Endothelial cell of umbilical vein (primary cell): ENCODE results near the gene SAMD4A. TPM values are rescaled to one million over a fixed set of nuclear protein-coding genes. Genes with fewer than 3 reads are reported as not detected.

ENCODE experiments used
- BruUV-seq: library from RNA; stranded (reverse); fragments of 400-500 nt; replicated peaks from 2 replicates; lab custom pipeline; 2021; lab: Mats Ljungman, UMichigan
- CTCF ChIA-PET: fragments of 300-600, 350-600 bp; sonication (Branson Sonifier 250); formaldehyde crosslinking; loops from one replicate; lab custom pipeline; 2021; ENCODE audit warnings: antibody characterized with exemption, inconsistent platforms; lab: Charles Lee
- POLR2A ChIA-PET: fragments of 300-600, 350-600 bp; sonication (Branson Sonifier 250); formaldehyde crosslinking; loops from one replicate; lab custom pipeline; 2021; ENCODE audit warnings: antibody characterized with exemption, inconsistent platforms; lab: Charles Lee
- DNase-seq: peaks from one replicate; pipeline ENCODE4 v3.0.0-alpha.2; 2011; ENCODE audit warnings: low read depth, low spot score
- FAIRE-seq: peaks from 2 replicates; lab custom pipeline; 2011; peaks lifted over from hg19 to GRCh38; lab: Jason Lieb, UNC
- H2AFZ ChIP-seq: 2 replicates; pipeline ENCODE4 v1.6.0; 2012; ENCODE audit warnings: low read depth, low read length, control low read depth, inconsistent platforms
- H3K27ac ChIP-seq: 2 replicates; pipeline ENCODE4 v1.5.1; 2011; ENCODE audit warnings: low read depth, mild to moderate bottlenecking, control low read depth, low read length, moderate library complexity; ENCODE audit not compliant: insufficient read depth
- H3K27me3 ChIP-seq, 2 experiments: 2 replicates each; pipeline versions ENCODE4 v1.6.0 to v1.6.1; 2011; ENCODE audit warnings: low read length in 2 of 2, mixed read lengths in 1 of 2; ENCODE audit not compliant: control insufficient read depth in 2 of 2, insufficient read depth in 2 of 2
- H3K36me3 ChIP-seq, 2 experiments: 2 replicates in 1 of 2; 3 replicates in 1 of 2; pipeline ENCODE4 v1.5.1; 2011; ENCODE audit warnings: low read length in 2 of 2, mild to moderate bottlenecking in 1 of 2, moderate library complexity in 1 of 2; ENCODE audit not compliant: control insufficient read depth in 2 of 2, insufficient read depth in 2 of 2; ENCODE audit errors: extremely low read depth in 1 of 2
- H3K4me1 ChIP-seq: 3 replicates; pipeline ENCODE4 v1.5.1; 2011; ENCODE audit warnings: mild to moderate bottlenecking, low read length; ENCODE audit not compliant: control insufficient read depth, insufficient read depth; ENCODE audit errors: extremely low read depth
- H3K4me2 ChIP-seq: 2 replicates; pipeline ENCODE4 v1.6.1; 2011; ENCODE audit warnings: low read length, control low read depth, mixed read lengths; ENCODE audit not compliant: insufficient read depth
- H3K4me3 ChIP-seq, 3 experiments: fragments of 200-600 bp in 1 of 3; sonication (generic), shearing (Covaris generic) in 1 of 3; replicated peaks in 1 of 3; 2 replicates each; pipeline ENCODE4 v1.5.1; 2011 to 2016; ENCODE audit warnings: control low read depth in 3 of 3, low read length in 3 of 3, mild to moderate bottlenecking in 2 of 3, inconsistent platforms in 1 of 3, low read depth in 1 of 3, moderate library complexity in 1 of 3; ENCODE audit not compliant: insufficient read depth in 1 of 3
- H3K79me2 ChIP-seq: 2 replicates; pipeline ENCODE4 v1.6.0; 2012; ENCODE audit warnings: low read length, inconsistent platforms; ENCODE audit not compliant: control insufficient read depth, insufficient read depth
- H3K9ac ChIP-seq: replicated peaks from 2 replicates; pipeline ENCODE3; 2011; ENCODE audit warnings: low read length, control low read depth; ENCODE audit not compliant: insufficient read depth; ENCODE audit errors: extremely low read depth
- H3K9me1 ChIP-seq: replicated peaks from 3 replicates; pipeline ENCODE4 v1.6.0; 2011; ENCODE audit warnings: mild to moderate bottlenecking, low read length; ENCODE audit not compliant: control insufficient read depth, insufficient read depth; ENCODE audit errors: extremely low read depth
- H3K9me3 ChIP-seq: replicated peaks from 2 replicates; pipeline ENCODE4 v1.5.1; 2012; ENCODE audit warnings: low read length, inconsistent platforms; ENCODE audit not compliant: control insufficient read depth, insufficient read depth
- H4K20me1 ChIP-seq: replicated peaks from 2 replicates; pipeline ENCODE3; 2011; ENCODE audit warnings: mild to moderate bottlenecking, low read length; ENCODE audit not compliant: control insufficient read depth, insufficient read depth; ENCODE audit errors: extremely low read depth
- CTCF ChIP-seq, 2 donors: IDR thresholded peaks; 1 replicate in 1 of 2; 2 replicates in 1 of 2; pipeline ENCODE4 v1.5.1; 2011; ENCODE audit warnings: low read length in 2 of 2, mild to moderate bottlenecking in 2 of 2, moderate library complexity in 2 of 2, control low read depth in 1 of 2, inconsistent platforms in 1 of 2, low read depth in 1 of 2; ENCODE audit not compliant: insufficient read depth in 1 of 2; ENCODE audit errors: extremely low read depth in 1 of 2
- EZH2 ChIP-seq: IDR thresholded peaks from 2 replicates; pipeline ENCODE4 v1.6.1; 2012; ENCODE audit warnings: borderline replicate concordance, low read depth, mild to moderate bottlenecking, moderate library complexity, low read length, inconsistent platforms; ENCODE audit not compliant: severe bottlenecking
- FOS ChIP-seq: IDR thresholded peaks from 2 replicates; pipeline ENCODE4 v1.6.1; 2011; ENCODE audit warnings: mild to moderate bottlenecking, low read length, moderate library complexity, borderline replicate concordance; ENCODE audit not compliant: insufficient read depth
- GATA2 ChIP-seq: IDR thresholded peaks from 2 replicates; pipeline ENCODE4 v1.7.0; 2011; ENCODE audit warnings: low read depth, mild to moderate bottlenecking, moderate library complexity, mixed read lengths, low read length; ENCODE audit not compliant: insufficient read length, insufficient read depth
- JUN ChIP-seq: IDR thresholded peaks from 2 replicates; pipeline ENCODE4 v1.6.1; 2011; ENCODE audit warnings: borderline replicate concordance, low read depth; ENCODE audit not compliant: insufficient read length, insufficient read depth
- MYC ChIP-seq: IDR thresholded peaks from one replicate; pipeline ENCODE4 v1.6.1; 2011; ENCODE audit warnings: mild to moderate bottlenecking, low read depth, low read length
- POLR2A ChIP-seq: IDR thresholded peaks from 2 replicates; pipeline ENCODE4 v1.6.1; 2012; ENCODE audit warnings: low read depth, mild to moderate bottlenecking, control low read depth, low read length
- POLR2AphosphoS5 ChIP-seq: IDR thresholded peaks from 2 replicates; pipeline ENCODE4 v1.6.1; 2012; ENCODE audit warnings: low read depth, mild to moderate bottlenecking, control low read depth, low read length, moderate library complexity; ENCODE audit not compliant: insufficient read depth
- dilution Hi-C: fragments of 300-500 bp; cut with MboI; formaldehyde crosslinking; loops from one replicate; pipeline ENCODE4 v1.15.0; 2019; ENCODE audit warnings: low sequenced_read_pairs; ENCODE audit not compliant: extremely low pct_ligation_motif_present
- intact Hi-C: fragments of 100-400 bp; cut with micrococcal nuclease; formaldehyde crosslinking; loops from one replicate; pipeline ENCODE4 v1.10.0; 2022
- polyA plus RNA-seq, 4 experiments: library from polyadenylated mRNA; depleted of rRNA in 3 of 4; stranded (reverse) in 3 of 4; unstranded in 1 of 4; fragments of >200 nt; gene quantifications; 2 replicates each; pipeline versions ENCODE4 v1.2.1 to v1.2.3, GENCODE V29; 2011 to 2012; ENCODE audit warnings: missing spikeins in 1 of 4
- total RNA-seq: library from RNA; stranded (reverse); gene quantifications from 2 replicates; pipeline ENCODE4 v1.2.3, GENCODE V29; 2021
- TF ChIP-seq, protein P1 (sequence below): IDR thresholded peaks from 2 replicates; pipeline ENCODE4 v1.6.1; 2011; ENCODE audit not compliant: insufficient read depth, insufficient read length

Gene SAMD4A
- total and polyA plus RNA-seq, 2 donors (not counting 3 experiments of a cell fraction or from before 2014, with no cell fraction given): 37.7 to 95.3 TPM

- Histone ChIP-seq H4K20me1 (no peaks in the 10 kb centered on the region), H3K4me1 (peaks cover 28% of the 10 kb centered on the region), H3K36me3 (no peaks in the 10 kb centered on the region), H3K9me3 (no peaks in the 10 kb centered on the region), H3K9ac (no peak overlapping the region), H3K9me1 (no peaks in the 10 kb centered on the region), H3K27ac (no peak overlapping the region), H3K79me2 (peaks cover 71% of the 10 kb centered on the region), H3K4me3 (no peak overlapping the region), H3K27me3 (no peaks in the 10 kb centered on the region), H3K4me2 (no peak overlapping the region), H2AFZ (no peak overlapping the region)
- no peak for DNase-seq
- ChIA-PET CTCF (interaction anchor here (1.1 to 1.6 kb wide), 4 partner anchors 11 to 29 kb away, joined by 3 to 8 read pairs (median 4); no protein-coding TSS in a partner anchor), POLR2A (no interaction called here)
- intact Hi-C loops: no loop called here
- FAIRE-seq: no peak
- no TSS peak for BruUV-seq
- no peak for TF ChIP-seq POLR2AphosphoS5
- no peak for TF ChIP-seq FOS
- no peak for TF ChIP-seq JUN
- TF ChIP-seq POLR2A: no peak
- no peak for TF ChIP-seq CTCF (IDR thresholded peaks at IDR 0.05; ENCODE audit: extremely low read depth in 1 of 2, insufficient read depth in 1 of 2, low read depth in 1 of 2, low read length in 2 of 2)
- TF ChIP-seq, protein P1, sequence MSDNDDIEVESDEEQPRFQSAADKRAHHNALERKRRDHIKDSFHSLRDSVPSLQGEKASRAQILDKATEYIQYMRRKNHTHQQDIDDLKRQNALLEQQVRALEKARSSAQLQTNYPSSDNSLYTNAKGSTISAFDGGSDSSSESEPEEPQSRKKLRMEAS: no peak
- no peak for TF ChIP-seq MYC
- TF ChIP-seq GATA2: no peak
- no peak for TF ChIP-seq EZH2
- dilution Hi-C loops: no loop called here
Observed at GRCh38 chr14:54632452-54632851, 65.5 kb downstream of the SAMD4A start.
